ENCODE data around the gene SORBS2.
"Not testable (repeated sequence)": the region's sequence is repeated elsewhere in the genome, so short reads cannot be mapped to it uniquely, and the experiment has no call there.

SORBS2 gene

DNA sequence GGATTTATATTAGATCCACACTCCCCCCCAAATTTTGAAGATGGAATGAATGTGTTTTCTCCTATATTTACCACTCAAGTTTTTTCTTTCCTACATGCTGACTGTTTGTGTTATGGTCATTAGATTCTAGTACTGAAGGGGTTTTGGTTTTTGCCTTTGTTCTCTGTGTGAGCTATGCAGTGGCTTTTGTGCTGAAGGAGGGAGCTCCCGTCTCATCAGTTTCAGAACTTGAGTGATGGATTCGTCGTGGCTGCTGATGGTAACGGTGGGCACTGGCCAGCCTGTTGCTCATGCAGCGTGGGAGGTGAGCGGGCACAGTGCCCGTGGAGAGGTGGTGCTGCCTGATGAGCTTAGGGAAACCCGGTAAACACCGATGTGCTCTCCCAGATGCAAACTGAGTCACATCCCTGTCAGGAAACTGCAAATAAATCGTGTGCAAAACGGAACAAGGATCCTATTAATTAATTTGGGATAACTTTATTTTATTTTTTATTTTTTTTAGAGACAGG, 101.5 kb downstream of the SORBS2 start:
- no peaks in the 10 kb centered on the region for H3F3A ChIP-seq (ENCODE audit: low read depth)
- no peaks in the 10 kb centered on the region for H3K9me2 ChIP-seq (replicated peaks; ENCODE audit: low read depth, low read length)

DNA sequence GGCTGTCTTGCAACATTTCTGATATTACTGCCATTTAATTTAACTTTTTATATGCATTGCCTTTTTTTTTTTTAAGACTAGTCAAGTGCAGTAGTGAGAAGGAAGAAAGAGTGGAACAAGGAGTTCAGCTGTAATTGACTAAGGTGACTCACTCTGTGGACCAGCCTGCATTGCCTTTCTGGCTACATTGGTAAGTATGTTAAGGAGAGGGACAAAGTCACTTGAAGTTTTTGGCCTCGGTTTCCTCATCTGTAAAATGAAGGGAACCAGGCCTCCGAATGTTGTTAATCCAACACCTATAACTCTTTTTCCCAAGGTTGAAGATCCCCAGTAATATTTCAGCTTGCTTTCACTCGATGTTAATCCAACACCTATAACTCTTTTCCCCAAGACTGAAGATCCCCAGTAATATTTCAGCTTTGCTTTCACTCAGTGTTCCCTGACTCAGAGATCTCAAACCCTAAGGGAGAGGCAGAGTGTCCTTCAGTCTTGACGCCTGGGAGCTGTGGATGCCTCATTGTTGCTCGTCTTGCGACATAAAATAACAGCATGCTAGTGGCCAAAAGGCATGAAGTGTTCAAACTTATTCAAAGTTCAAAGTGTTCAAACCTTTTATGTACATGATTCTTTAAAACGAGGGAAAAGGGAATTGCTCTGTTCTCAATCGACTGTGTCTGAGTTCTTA, 102.0 kb downstream of the SORBS2 start:
- Histone ChIP-seq H3K27me3 (ENCODE audit: insufficient read depth, low read length, poor library complexity, severe bottlenecking) (no peaks in the 10 kb centered on the region), H2AFZ (ENCODE audit: low read length) (no peak overlapping the region), H3K9me3 (ENCODE audit: insufficient read depth, low read depth, low read length) (no peaks in the 10 kb centered on the region), H3K36me3 (ENCODE audit: insufficient read depth, low read length) (no peaks in the 10 kb centered on the region), H3K79me2 (ENCODE audit: insufficient read depth, low read length) (no peaks in the 10 kb centered on the region), H3F3A (ENCODE audit: low read depth) (no peaks in the 10 kb centered on the region), H3K4me1 (ENCODE audit: insufficient read depth, low read length, poor library complexity, severe bottlenecking) (no peaks in the 10 kb centered on the region), H3K9ac (ENCODE audit: low read depth, low read length, poor library complexity, severe bottlenecking) (no peak overlapping the region), H3K9me2 (replicated peaks; ENCODE audit: low read depth, low read length) (no peaks in the 10 kb centered on the region), H3K4me2 (ENCODE audit: low read depth, low read length, poor library complexity, severe bottlenecking) (no peak overlapping the region), H4K20me1 (ENCODE audit: insufficient read depth, low read length, poor library complexity, severe bottlenecking) (no peaks in the 10 kb centered on the region), H3K4me3 (ENCODE audit: low read length, poor library complexity, severe bottlenecking) (no peak overlapping the region)
- TF ChIP-seq, protein P1, sequence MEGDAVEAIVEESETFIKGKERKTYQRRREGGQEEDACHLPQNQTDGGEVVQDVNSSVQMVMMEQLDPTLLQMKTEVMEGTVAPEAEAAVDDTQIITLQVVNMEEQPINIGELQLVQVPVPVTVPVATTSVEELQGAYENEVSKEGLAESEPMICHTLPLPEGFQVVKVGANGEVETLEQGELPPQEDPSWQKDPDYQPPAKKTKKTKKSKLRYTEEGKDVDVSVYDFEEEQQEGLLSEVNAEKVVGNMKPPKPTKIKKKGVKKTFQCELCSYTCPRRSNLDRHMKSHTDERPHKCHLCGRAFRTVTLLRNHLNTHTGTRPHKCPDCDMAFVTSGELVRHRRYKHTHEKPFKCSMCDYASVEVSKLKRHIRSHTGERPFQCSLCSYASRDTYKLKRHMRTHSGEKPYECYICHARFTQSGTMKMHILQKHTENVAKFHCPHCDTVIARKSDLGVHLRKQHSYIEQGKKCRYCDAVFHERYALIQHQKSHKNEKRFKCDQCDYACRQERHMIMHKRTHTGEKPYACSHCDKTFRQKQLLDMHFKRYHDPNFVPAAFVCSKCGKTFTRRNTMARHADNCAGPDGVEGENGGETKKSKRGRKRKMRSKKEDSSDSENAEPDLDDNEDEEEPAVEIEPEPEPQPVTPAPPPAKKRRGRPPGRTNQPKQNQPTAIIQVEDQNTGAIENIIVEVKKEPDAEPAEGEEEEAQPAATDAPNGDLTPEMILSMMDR (conservative IDR thresholded peaks at IDR 0.05; ENCODE audit: low read length), result no peak
- no peak for TF ChIP-seq EZH2phosphoT487 (IDR thresholded peaks at IDR 0.05; ENCODE audit: borderline replicate concordance)

More for the DNA sequence above, 101.5 kb downstream of the SORBS2 start:
- H3K79me2 ChIP-seq (ENCODE audit: insufficient read depth, low read length), result no peaks in the 10 kb centered on the region
- H3K4me3 ChIP-seq (ENCODE audit: low read length, poor library complexity, severe bottlenecking), result no peak overlapping the region
- no peaks in the 10 kb centered on the region for H4K20me1 ChIP-seq (ENCODE audit: insufficient read depth, low read length, poor library complexity, severe bottlenecking)
- TF ChIP-seq EZH2phosphoT487 (IDR thresholded peaks at IDR 0.05; ENCODE audit: borderline replicate concordance), result no peak
- TF ChIP-seq, protein P1 (conservative IDR thresholded peaks at IDR 0.05; ENCODE audit: low read length), result no peak
- H3K36me3 ChIP-seq (ENCODE audit: insufficient read depth, low read length), result no peaks in the 10 kb centered on the region
- no peaks in the 10 kb centered on the region for H3K9me3 ChIP-seq (ENCODE audit: insufficient read depth, low read depth, low read length)
- no peaks in the 10 kb centered on the region for H3K4me1 ChIP-seq (ENCODE audit: insufficient read depth, low read length, poor library complexity, severe bottlenecking)
- H2AFZ ChIP-seq (ENCODE audit: low read length), result no peak overlapping the region
- no peak overlapping the region for H3K9ac ChIP-seq (ENCODE audit: low read depth, low read length, poor library complexity, severe bottlenecking)
- no peaks in the 10 kb centered on the region for H3K27me3 ChIP-seq (ENCODE audit: insufficient read depth, low read length, poor library complexity, severe bottlenecking)
- no peak overlapping the region for H3K4me2 ChIP-seq (ENCODE audit: low read depth, low read length, poor library complexity, severe bottlenecking)

DNA sequence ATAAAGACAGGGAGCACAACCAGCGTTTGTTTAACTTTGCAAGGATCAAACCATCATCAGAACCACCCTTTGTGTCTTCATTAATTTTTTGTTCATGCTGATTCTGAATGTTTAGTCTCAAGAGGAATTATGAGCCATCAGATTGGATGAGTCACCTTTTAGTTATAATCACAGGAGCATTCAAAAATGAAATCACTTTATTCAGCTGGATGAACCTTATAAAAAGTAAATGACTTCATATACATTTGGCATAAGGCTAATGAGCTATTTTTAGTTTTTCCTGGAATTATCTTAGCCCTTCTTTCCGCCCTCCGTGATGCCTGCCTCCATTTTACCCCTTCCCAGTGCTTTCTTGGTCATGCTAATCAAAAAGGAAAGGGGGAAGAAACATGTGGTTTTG, 103.6 kb downstream of the SORBS2 start:
- H3K9me2 ChIP-seq (replicated peaks; ENCODE audit: low read depth, low read length), result no peaks in the 10 kb centered on the region
- H3K4me1 ChIP-seq (ENCODE audit: insufficient read depth, low read length, poor library complexity, severe bottlenecking), result no peaks in the 10 kb centered on the region
- H2AFZ ChIP-seq (ENCODE audit: low read length), result no peak overlapping the region
- no peaks in the 10 kb centered on the region for H3F3A ChIP-seq (ENCODE audit: low read depth)
- H3K4me2 ChIP-seq (ENCODE audit: low read depth, low read length, poor library complexity, severe bottlenecking), result no peak overlapping the region
- TF ChIP-seq EZH2phosphoT487 (IDR thresholded peaks at IDR 0.05; ENCODE audit: borderline replicate concordance), result no peak
- TF ChIP-seq, protein P1 (conservative IDR thresholded peaks at IDR 0.05; ENCODE audit: low read length), result no peak
- no peak overlapping the region for H3K9ac ChIP-seq (ENCODE audit: low read depth, low read length, poor library complexity, severe bottlenecking)
- H3K4me3 ChIP-seq (ENCODE audit: low read length, poor library complexity, severe bottlenecking), result no peak overlapping the region
- H3K9me3 ChIP-seq (ENCODE audit: insufficient read depth, low read depth, low read length), result no peaks in the 10 kb centered on the region
- H4K20me1 ChIP-seq (ENCODE audit: insufficient read depth, low read length, poor library complexity, severe bottlenecking), result no peaks in the 10 kb centered on the region
- H3K79me2 ChIP-seq (ENCODE audit: insufficient read depth, low read length), result no peaks in the 10 kb centered on the region
- H3K27me3 ChIP-seq (ENCODE audit: insufficient read depth, low read length, poor library complexity, severe bottlenecking), result no peaks in the 10 kb centered on the region
- H3K36me3 ChIP-seq (ENCODE audit: insufficient read depth, low read length), result no peaks in the 10 kb centered on the region

DNA sequence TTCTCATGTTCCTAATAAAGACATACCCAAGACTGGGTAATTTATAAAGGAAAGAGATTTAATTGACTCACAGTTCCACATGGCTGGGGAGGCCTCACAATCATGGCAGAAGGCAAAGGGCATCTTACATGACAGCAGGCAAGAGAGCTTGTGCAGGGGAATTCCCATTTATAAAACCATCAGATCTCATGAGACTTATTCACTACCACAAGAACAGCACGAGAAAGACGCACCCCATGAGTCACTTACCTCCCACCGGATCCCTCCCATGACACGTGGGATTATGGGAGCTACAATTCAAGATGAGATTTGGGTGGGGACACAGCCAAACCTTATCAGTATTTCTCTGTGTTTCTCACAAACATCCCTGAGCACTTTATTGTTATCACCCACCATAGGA, 104.4 kb downstream of the SORBS2 start:
- H3K4me3 ChIP-seq (ENCODE audit: low read length, poor library complexity, severe bottlenecking); H3K79me2 ChIP-seq (ENCODE audit: insufficient read depth, low read length); H4K20me1 ChIP-seq (ENCODE audit: insufficient read depth, low read length, poor library complexity, severe bottlenecking); H3K9me3 ChIP-seq (ENCODE audit: insufficient read depth, low read depth, low read length); H3K9me2 ChIP-seq (replicated peaks; ENCODE audit: low read depth, low read length); H3K27me3 ChIP-seq (ENCODE audit: insufficient read depth, low read length, poor library complexity, severe bottlenecking); H2AFZ ChIP-seq (ENCODE audit: low read length); H3F3A ChIP-seq (ENCODE audit: low read depth); H3K4me1 ChIP-seq (ENCODE audit: insufficient read depth, low read length, poor library complexity, severe bottlenecking); H3K9ac ChIP-seq (ENCODE audit: low read depth, low read length, poor library complexity, severe bottlenecking); H3K4me2 ChIP-seq (ENCODE audit: low read depth, low read length, poor library complexity, severe bottlenecking); H3K36me3 ChIP-seq (ENCODE audit: insufficient read depth, low read length): not testable (repeated sequence)

Measured in Loucy (cell line).